Lower lobe of right lung (tissue), 2 donors: ENCODE results near the gene CNIH3. TPM values are rescaled to one million over a fixed set of nuclear protein-coding genes. Genes with fewer than 3 reads are reported as not detected.

Experiments
- ATAC-seq, 2 donors: fragments of 200-7000 bp; cut with Tn5 transposase; one replicate each; pipeline ENCODE4 v1.9.1; 2020 to 2022; ENCODE audit warnings: mild to moderate bottlenecking in 2 of 2, moderate library complexity in 2 of 2
- DNase-seq: peaks from one replicate; pipeline ENCODE4 v3.0.0-alpha.2; 2020
- H3K27ac ChIP-seq: fragments of 200-600 bp; one replicate; pipeline ENCODE4 v1.8.0; 2022
- H3K27me3 ChIP-seq: fragments of 200-600 bp; one replicate; pipeline ENCODE4 v1.8.0; 2022; ENCODE audit warnings: low read depth
- H3K36me3 ChIP-seq: fragments of 200-600 bp; one replicate; pipeline ENCODE4 v1.8.0; 2022; ENCODE audit warnings: mild to moderate bottlenecking
- H3K4me1 ChIP-seq: fragments of 200-600 bp; one replicate; pipeline ENCODE4 v1.8.0; 2022
- H3K4me3 ChIP-seq: fragments of 200-600 bp; one replicate; pipeline ENCODE4 v1.8.0; 2022; ENCODE audit warnings: mild to moderate bottlenecking
- H3K9me3 ChIP-seq: fragments of 200-600 bp; one replicate; pipeline ENCODE4 v1.8.0; 2022
- CTCF ChIP-seq: fragments of 200-600 bp; IDR thresholded peaks from one replicate; pipeline ENCODE4 v1.8.0; 2022; ENCODE audit warnings: antibody characterized with exemption, mild to moderate bottlenecking
- intact Hi-C: fragments of 100-400 bp; cut with DNase I; formaldehyde crosslinking; loops from one replicate; pipeline ENCODE4 v1.11.0; 2022
- total RNA-seq: library from RNA; stranded (reverse); fragmentation: NEBNext Ultra II Directional; extraction: Animal tissue kit (Norgen Biotek cat#: 25700); gene quantifications from one replicate; pipeline ENCODE4 v1.2.1, GENCODE V29; 2021
- donor health status: DM: no; HTN: yes; CAD: no; lungs with severe emphysema.

The CNIH3 gene
- total RNA-seq, 1 donor from 2014 or later, result 2.1 TPM

GRCh38 chr1:224739997-224740684 lies 124.0 kb downstream of the CNIH3 start:
- no peak overlapping the region for H3K27ac ChIP-seq
- H3K36me3 ChIP-seq, result no peaks in the 10 kb centered on the region
- peaks cover 13% of the 10 kb centered on the region for H3K4me1 ChIP-seq
- H3K9me3 ChIP-seq, result no peaks in the 10 kb centered on the region
- no peak for ATAC-seq
- H3K4me3 ChIP-seq, result no peak overlapping the region
- no peak for TF ChIP-seq CTCF
- intact Hi-C loops, result no loop called here
- H3K27me3 ChIP-seq, result no peaks in the 10 kb centered on the region
- DNase-seq, result no peak

DNA sequence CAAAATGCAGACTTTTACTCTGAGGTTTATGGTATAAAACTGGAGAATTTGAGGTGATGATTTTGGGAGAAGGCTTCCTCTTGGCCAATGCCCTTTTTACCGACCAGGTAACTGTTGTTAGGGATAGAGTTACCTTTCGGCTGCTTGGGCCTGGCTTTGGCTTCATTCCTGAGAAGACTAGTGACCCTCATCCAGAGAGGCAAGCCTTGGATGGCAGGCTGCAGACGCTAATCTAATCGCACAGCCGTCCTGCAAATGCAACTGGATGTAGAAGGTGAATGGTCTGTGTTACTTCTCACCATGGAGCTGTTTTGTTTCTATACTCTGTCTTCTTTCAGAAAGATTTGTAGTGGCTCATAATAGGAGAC lies 124.6 kb downstream of the CNIH3 start:
- no peaks in the 10 kb centered on the region for H3K36me3 ChIP-seq
- H3K27ac ChIP-seq, result no peak overlapping the region
- no peaks in the 10 kb centered on the region for H3K27me3 ChIP-seq
- intact Hi-C loops, result no loop called here
- no peak for TF ChIP-seq CTCF
- no peak overlapping the region for H3K4me3 ChIP-seq
- H3K9me3 ChIP-seq, result no peaks in the 10 kb centered on the region
- ATAC-seq (no peak), DNase-seq (no peak)
- H3K4me1 ChIP-seq, result peaks cover 13% of the 10 kb centered on the region

DNA sequence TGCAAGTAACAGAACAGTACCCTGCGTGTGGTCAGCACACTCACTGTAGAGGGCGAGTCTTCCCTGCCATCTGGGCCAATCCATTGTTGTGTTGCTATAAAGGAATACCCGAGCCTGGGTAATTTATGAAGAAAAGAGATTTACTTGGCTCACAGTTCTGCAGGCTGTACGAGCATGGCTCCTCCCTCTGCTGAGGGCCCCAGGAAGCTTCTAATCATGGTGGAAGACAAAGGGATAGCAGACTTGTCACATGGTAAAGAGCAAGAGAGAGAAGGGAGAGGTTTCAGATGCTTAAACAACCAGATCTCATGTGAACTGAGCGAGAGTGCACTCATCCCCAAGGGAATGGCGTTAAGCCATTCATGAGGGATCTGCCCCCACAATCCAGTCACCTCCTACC lies 126.2 kb downstream of the CNIH3 start:
- no peaks in the 10 kb centered on the region for H3K36me3 ChIP-seq
- DNase-seq (no peak), ATAC-seq (no peak)
- H3K27me3 ChIP-seq, result no peaks in the 10 kb centered on the region
- H3K4me3 ChIP-seq, result no peak overlapping the region
- no peak for TF ChIP-seq CTCF
- H3K27ac ChIP-seq, result no peak overlapping the region
- H3K4me1 ChIP-seq, result peaks cover 7% of the 10 kb centered on the region
- no peaks in the 10 kb centered on the region for H3K9me3 ChIP-seq
- intact Hi-C loops, result no loop called here

- intact Hi-C loops, result no loop called here
- no peak overlapping the region for H3K27ac ChIP-seq
- no peak for TF ChIP-seq CTCF
- H3K4me3 ChIP-seq, result no peak overlapping the region
- no peaks in the 10 kb centered on the region for H3K36me3 ChIP-seq
- no peaks in the 10 kb centered on the region for H3K4me1 ChIP-seq
- no peak for DNase-seq
- no peaks in the 10 kb centered on the region for H3K9me3 ChIP-seq
- no peaks in the 10 kb centered on the region for H3K27me3 ChIP-seq
- ATAC-seq, result no peak
Observed at GRCh38 chr1:224743608-224744164, 127.6 kb downstream of the CNIH3 start.

DNA sequence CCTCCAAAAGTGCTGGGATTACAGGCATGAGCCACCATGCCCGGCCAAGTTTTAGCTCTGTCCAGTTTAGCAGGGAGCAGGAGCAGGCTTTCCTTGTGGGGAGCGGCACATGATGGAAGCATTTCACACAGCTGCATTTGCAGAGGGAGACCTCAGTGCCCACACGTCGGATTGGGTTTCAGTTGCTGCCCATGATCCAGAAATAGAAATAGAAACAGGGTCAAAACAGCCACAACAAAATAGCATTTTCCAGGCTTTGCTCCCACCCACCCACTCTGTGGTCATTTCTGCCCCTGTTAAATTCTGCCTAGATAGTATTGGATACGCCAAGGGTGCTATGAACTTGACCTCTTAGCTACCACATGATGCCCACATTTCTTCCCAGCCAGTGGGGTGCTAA lies 128.4 kb downstream of the CNIH3 start:
- ATAC-seq, result no peak

More for the DNA sequence above, 128.4 kb downstream of the CNIH3 start:
- H3K4me3 ChIP-seq, result no peak overlapping the region
- no peak for TF ChIP-seq CTCF
- no peaks in the 10 kb centered on the region for H3K4me1 ChIP-seq
- H3K27me3 ChIP-seq, result no peaks in the 10 kb centered on the region
- H3K9me3 ChIP-seq, result no peaks in the 10 kb centered on the region
- intact Hi-C loops, result no loop called here
- DNase-seq, result no peak
- H3K36me3 ChIP-seq, result no peaks in the 10 kb centered on the region
- H3K27ac ChIP-seq, result no peak overlapping the region
